Endometrial microvascular endothelial cells (primary cell): ENCODE results near the gene ACSL1. TPM values are rescaled to one million over a fixed set of nuclear protein-coding genes. Genes with fewer than 3 reads are reported as not detected.

ENCODE experiments used
- in situ Hi-C: cut with HindIII; loops from 2 replicates; pipeline ENCODE4 v1.10.0; 2017; ENCODE audit warnings: low sequenced_read_pairs, low pct_unique_long_range_greater_than_20kb; ENCODE audit errors: inconsistent ontology term
- total RNA-seq: library from RNA; depleted of rRNA; stranded (reverse); fragments of >200 nt; gene quantifications from one replicate; pipeline ENCODE4 v1.2.3, GENCODE V29; 2015; ENCODE audit errors: inconsistent ontology term

The ACSL1 gene, protein sequence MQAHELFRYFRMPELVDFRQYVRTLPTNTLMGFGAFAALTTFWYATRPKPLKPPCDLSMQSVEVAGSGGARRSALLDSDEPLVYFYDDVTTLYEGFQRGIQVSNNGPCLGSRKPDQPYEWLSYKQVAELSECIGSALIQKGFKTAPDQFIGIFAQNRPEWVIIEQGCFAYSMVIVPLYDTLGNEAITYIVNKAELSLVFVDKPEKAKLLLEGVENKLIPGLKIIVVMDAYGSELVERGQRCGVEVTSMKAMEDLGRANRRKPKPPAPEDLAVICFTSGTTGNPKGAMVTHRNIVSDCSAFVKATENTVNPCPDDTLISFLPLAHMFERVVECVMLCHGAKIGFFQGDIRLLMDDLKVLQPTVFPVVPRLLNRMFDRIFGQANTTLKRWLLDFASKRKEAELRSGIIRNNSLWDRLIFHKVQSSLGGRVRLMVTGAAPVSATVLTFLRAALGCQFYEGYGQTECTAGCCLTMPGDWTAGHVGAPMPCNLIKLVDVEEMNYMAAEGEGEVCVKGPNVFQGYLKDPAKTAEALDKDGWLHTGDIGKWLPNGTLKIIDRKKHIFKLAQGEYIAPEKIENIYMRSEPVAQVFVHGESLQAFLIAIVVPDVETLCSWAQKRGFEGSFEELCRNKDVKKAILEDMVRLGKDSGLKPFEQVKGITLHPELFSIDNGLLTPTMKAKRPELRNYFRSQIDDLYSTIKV
- total RNA-seq: 19.0 TPM

DNA sequence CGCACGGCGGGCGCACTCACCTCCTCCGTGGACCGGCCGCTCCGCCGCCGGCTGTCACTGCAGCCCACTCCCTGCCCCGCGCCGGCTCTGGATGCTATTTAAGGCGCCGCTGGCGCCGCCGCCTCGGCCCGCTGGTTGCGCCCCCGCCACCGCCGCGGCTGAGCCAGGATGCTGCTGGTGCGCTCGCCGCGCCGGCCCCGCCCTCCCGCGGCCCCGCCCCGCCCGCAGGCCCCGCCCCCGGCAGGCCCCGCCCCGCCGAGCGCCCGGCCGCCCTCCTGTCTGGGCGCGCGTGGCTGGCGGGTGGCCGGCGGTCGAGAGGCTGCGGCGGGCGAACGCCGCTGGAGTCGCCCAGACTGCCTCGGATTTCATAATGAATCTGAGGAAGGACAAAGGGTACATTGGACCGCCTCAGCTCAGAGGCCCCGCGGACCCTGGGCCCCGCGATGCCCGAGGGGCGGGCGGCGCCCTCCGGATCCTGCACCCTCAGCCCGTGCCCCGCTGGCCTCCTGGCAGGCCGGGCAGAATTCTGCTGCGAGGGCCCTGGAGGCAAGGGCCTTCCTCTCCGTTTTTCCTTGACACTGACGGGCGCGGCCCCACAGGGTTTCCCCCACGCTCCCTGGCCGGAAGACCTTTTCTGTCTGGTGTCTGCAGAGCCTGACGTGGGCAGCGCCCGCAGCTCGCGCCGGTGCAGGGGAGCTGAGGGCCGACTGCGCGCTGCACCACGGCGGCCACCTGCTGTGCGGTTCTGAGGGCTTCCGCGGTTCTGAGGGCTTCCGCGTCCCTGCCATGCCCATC lies at the start of gene ACSL1:
TSS of gene ACSL1 (minus strand) at position 73 of the 795 bp plus-strand sequence. CDS start 22,454 bp downstream, outside the sequence.
- in situ Hi-C loops: no loop called here

DNA sequence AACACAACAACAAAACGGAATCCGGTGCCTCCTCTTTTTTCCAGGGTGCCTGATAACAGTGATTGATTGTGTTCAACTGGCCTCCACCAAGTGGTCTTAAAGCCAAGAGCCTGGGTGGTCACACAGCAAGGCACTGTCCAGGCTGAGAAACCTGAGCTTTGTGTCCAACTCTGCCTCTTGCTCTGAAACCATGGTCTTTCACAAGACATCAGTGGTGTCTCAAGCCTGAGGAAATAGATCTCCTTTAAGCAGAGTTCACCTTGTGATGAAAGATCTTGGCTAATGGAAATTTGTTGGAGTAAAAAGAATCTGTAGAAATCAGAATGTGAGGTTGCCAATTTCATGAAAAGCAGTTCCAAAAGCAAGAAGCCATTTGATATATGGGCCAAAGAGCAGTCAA lies 47.3 kb upstream of the ACSL1 start:
- in situ Hi-C loops: no loop called here

GRCh38 chr4:184870718-184871117 lies 45.0 kb upstream of the ACSL1 start:
- in situ Hi-C loops: no loop called here

DNA sequence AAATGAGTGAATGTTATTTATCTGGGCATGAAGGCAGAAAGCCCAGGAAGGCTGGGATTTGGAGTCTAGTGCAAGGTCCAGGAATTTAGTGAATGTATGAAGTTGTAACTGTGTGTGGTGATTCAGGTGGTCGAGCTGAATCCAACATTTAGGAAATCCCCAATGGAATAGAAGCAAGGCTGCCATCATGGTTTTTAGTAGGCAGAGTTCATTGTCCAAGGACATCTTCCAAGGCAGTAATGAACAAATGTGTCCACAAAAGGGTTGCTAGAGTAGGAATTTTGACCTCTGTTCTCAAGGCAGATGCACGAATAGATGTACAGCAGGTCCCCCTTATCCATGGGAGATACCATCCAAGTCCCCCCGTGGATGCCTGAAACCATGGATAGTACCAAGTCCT lies 42.9 kb upstream of the ACSL1 start:
- in situ Hi-C loops: no loop called here

- in situ Hi-C loops: no loop called here
Measured at GRCh38 chr4:184863916-184864315, 38.1 kb upstream of the ACSL1 start.

DNA sequence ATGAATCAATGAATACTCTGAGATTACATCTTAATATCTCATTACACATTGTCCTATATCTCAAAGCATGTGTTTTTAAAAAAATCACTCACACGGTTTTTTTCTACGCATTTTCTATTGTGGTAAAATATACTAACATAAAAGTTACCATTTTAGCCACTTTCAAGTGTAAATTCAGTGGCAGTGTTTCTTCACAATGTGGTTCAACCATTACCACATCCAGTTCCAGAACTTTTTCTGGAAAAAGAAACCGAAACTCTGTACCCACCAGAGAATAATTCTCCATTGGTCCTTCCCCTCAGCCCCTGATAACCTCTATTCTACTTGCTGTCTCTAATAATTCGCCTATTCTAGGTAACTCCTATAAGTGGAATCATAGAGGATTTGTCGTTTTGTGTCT lies 35.3 kb upstream of the ACSL1 start:
- in situ Hi-C loops: no loop called here

DNA sequence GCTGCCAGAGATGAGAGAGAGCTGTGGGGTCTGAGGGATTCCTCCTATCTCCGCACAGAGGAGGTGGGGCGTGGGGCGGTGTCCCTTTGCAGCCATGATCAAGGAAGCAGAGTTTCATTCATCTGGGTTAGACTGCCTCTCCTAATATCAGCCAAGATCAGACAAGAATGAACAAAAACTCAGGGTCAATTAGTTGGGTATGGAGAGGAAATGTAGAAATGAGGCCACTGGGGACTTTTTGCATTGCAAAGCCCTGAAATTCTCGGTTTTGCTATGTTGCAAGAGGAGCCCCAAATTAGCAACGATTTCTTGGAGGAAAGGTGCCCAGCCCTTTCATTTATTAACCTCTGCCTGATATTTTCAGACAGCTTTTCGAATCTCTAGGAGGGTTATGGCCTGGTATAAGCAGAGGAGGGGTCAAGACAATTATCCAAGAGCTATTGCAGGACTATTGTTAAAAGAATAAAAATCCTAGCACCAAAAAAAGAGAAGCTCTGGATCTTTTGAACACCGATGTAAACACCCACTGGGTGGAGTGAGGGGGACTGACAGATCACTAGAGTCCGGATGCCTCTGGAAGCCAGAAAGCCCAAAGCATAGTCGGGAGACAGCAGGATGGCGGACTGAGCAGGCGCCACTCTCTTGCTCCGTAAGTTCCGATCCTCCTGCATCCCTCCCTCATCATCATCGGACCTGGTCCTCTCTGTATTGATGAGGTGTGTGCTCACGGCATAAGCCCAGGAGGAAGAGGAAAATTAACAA lies 34.4 kb upstream of the ACSL1 start:
- in situ Hi-C loops: no loop called here

DNA sequence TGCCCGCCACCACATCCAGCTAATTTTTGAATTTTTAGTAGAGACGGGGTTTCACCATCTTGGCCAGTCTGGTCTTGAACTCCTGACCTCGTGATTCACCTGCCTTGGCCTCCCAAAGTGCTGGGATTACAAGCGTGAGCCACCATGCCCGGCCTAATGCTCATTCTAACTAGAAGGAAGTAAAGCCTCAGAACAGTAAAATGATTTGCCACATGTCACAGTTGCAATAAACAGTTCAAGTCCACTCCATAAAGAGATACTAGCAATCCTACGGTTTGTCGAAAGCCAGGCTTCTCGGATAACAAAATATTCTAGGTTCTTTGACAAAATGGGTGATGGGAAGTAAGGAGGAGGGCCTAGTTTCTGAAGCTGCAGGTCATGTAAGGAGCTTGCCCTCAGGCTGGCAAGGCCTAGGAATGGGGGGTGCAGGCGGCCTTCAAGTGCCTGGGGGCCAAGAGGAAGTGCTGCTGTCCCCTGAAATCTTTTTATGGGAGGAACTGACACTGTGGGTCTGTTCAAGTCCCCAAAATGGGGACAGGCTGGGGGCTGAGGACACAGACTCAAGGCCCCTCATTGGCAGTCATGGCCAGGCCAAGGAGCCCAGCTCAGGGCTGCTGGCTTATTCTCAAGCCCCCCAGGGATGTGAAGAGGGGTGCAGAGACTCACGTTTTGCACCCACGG lies 31.8 kb upstream of the ACSL1 start:
- in situ Hi-C loops: no loop called here

DNA sequence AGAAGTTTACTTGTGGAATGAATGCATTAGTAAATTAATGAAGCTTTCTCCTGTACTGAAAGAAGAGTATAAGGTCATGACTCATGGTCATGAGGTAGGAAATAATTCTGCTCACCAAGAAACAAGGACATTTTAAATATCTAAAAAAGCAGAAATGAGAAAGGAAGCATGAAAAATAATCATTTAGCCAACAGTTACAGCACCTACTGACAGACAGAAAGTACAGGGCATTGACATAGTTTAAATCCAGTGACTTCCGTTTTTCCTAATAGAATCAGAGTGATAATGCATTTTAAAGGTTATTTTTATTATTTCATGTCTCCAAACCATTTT lies 30.5 kb upstream of the ACSL1 start:
- in situ Hi-C loops: no loop called here

- in situ Hi-C loops: no loop called here
Measured at GRCh38 chr4:184854673-184855072, 28.9 kb upstream of the ACSL1 start.

GRCh38 chr4:184853436-184853835 lies 27.7 kb upstream of the ACSL1 start:
- in situ Hi-C loops: no loop called here

- in situ Hi-C loops: no loop called here
Measured at GRCh38 chr4:184851886-184852285, 26.1 kb upstream of the ACSL1 start.

GRCh38 chr4:184851200-184851541 lies 25.4 kb upstream of the ACSL1 start:
- in situ Hi-C loops: no loop called here

DNA sequence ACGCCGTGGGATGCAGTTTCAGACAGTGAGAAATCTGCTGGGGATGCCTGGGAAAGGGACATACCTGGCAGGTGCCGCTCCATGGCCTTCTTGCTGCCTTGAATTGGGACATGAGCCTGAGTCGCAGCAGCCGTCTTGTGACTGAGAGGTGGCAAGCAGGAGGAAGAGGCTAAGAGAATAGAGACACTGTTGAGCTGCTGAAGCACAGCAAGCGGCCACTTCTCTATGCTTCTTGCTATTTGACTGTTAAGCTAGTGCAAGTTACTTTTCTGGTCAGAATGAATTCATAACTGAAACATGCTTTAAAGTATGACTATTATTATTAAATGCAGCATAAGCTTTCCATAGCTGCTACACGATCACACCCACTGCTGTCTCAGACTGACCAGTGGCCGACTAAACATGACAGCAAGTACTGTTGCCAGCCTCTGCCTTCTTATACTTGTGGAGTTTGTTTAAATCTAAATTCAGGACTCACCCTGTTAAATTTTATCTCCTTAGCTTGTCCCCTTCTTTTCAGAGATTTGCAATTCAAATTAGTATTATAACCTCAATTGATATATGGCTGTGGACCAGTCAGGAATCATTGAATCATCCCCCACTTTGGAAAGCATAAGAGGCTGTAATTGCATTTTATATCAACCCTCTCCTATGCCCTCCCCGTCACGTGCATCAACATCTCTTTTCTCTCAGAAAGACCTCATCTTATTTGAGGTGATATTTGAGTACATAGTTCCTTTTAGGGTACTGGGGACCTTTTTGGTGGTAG lies 24.8 kb upstream of the ACSL1 start:
- in situ Hi-C loops: no loop called here

DNA sequence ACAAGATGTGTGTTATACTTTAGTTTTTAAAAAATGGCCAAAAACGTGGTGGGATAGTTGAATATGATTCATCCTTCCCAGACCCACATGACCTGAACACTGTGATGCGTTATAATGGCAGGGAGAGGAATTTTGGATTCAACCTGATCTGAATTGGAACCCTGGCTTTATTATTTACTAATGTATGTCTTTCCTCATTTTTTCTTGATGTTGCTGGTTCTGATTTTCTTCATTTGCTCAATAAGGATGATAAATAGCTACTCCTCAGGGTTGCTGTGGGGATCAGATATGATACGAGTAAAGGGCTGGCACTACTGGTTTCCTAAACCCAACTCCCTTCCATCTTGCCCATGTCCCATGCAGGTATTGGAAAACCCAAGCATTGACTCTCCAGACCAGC lies 24.2 kb upstream of the ACSL1 start:
- in situ Hi-C loops: no loop called here

- in situ Hi-C loops: no loop called here
Measured at GRCh38 chr4:184849185-184849584, 23.4 kb upstream of the ACSL1 start.

DNA sequence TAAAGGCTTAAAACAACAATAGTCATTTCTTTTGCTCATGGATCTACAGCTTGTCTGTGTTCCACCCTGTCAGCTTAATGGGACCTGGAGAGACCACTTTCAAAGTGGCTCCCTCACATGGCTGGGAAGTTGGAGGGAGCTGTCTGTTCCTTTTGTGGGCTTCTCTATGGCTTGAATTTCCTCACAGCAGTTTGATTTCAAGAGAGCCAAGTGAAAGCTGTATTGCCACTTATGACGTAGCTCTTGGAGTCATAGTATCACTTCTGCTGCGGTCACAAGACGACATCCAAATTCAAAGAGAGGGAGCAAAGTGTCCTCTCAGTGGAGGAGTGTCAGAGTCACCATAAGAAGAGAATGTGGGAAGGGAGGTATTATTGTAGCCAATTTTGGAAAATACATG lies 22.7 kb upstream of the ACSL1 start:
- in situ Hi-C loops: no loop called here

GRCh38 chr4:184846531-184846930 lies 20.8 kb upstream of the ACSL1 start:
- in situ Hi-C loops: no loop called here
